Right cardiac atrium (tissue), 5 donors: ENCODE results near the gene CAMK2G. TPM values are rescaled to one million over a fixed set of nuclear protein-coding genes. Genes with fewer than 3 reads are reported as not detected.
"Not testable (repeated sequence)": the region's sequence is repeated elsewhere in the genome, so short reads cannot be mapped to it uniquely, and the experiment has no call there.

ENCODE experiments used
- ATAC-seq, 2 donors: fragments of 200-7000 bp; cut with Tn5 transposase; one replicate each; pipeline versions ENCODE4 v1.8.0 to v1.9.1; 2020; ENCODE audit warnings: moderate library complexity in 2 of 2, mild to moderate bottlenecking in 1 of 2
- DNase-seq, 3 donors: peaks; one replicate each; pipeline ENCODE4 v3.0.0-alpha.2; 2020
- H3K27ac ChIP-seq: one replicate; pipeline ENCODE4 v1.5.1; 2013; ENCODE audit warnings: mild to moderate bottlenecking, low read length, control low read depth, moderate library complexity
- H3K27me3 ChIP-seq: one replicate; pipeline ENCODE4 v1.6.1; 2013; ENCODE audit not compliant: control insufficient read depth, insufficient read depth
- H3K4me1 ChIP-seq: one replicate; pipeline ENCODE4 v1.6.1; 2013; ENCODE audit warnings: low read length; ENCODE audit not compliant: control insufficient read depth, insufficient read depth
- H3K4me3 ChIP-seq: one replicate; pipeline ENCODE4 v1.5.1; 2013; ENCODE audit warnings: low read length, control low read depth
- H3K9me3 ChIP-seq: one replicate; pipeline ENCODE4 v1.6.1; 2013; ENCODE audit warnings: low read length; ENCODE audit not compliant: control insufficient read depth
- WGBS: extraction: QIAGEN DNeasy Blood & Tissue Kit; methylation state at CpG from one replicate; pipeline ENCODE4 v1.1.7; 2013; 5-methylcytosine and 5-hydroxymethylcytosine counted together
- intact Hi-C, 4 donors: fragments of 100-400 bp; cut with DNase I; formaldehyde crosslinking; loops; one replicate each; pipeline versions ENCODE4 v1.11.0 to v1.14.0; 2022 to 2023
- polyA plus RNA-seq: library from polyadenylated mRNA; stranded (reverse); fragments of 200-250 nt; gene quantifications from one replicate; pipeline ENCODE4 v1.2.3, GENCODE V29; 2013
- total RNA-seq, 4 donors: library from RNA; stranded (reverse); fragmentation: NEBNext Ultra II Directional; extraction: Animal tissue kit (Norgen Biotek cat#: 25700); gene quantifications; one replicate each; pipeline ENCODE4 v1.2.1, GENCODE V29; 2021
- donor health status: healthy with polysubstance abuse.
- donor health status: DM: no; HTN: yes; CAD: no.
- donor health status: DM: no; HTN: no; CAD: no.
- donor health status: DM: no; HTN: yes; CAD: no; lungs with severe emphysema.
- donor health status: DM: yes; HTN: yes; CAD: no.

CAMK2G gene
- total and polyA plus RNA-seq, 5 donors: 7.3 to 18.2 (median 13.2) TPM

GRCh38 chr10:73890261-73890660 lies 15.9 kb upstream of the CAMK2G start:
- Histone ChIP-seq H3K4me3 (no peak overlapping the region), H3K4me1 (peaks cover 20% of the 10 kb centered on the region), H3K27me3 (no peaks in the 10 kb centered on the region), H3K27ac (no peak overlapping the region), H3K9me3 (no peaks in the 10 kb centered on the region)
- 91% methylated on average over 5 of the region's 5 CpGs for WGBS
- DNase-seq: no peak
- no peak for ATAC-seq
- intact Hi-C loops: no loop called here

GRCh38 chr10:73889416-73889815 lies 15.1 kb upstream of the CAMK2G start:
- H3K27ac ChIP-seq, H3K27me3 ChIP-seq, H3K9me3 ChIP-seq, H3K4me3 ChIP-seq, DNase-seq, ATAC-seq: not testable (repeated sequence)
- intact Hi-C loops: loop anchor here in 3 of 4 donors (5.0 to 10.0 kb wide), 2 partner anchors 48 to 195 kb away; no protein-coding TSS in a partner anchor
- 73% methylated on average over 3 of the region's 3 CpGs for WGBS
- H3K4me1 ChIP-seq: peaks cover 20% of the 10 kb centered on the region

- intact Hi-C loops: loop anchor here in 3 of 4 donors (5.0 to 10.0 kb wide), 2 partner anchors 48 to 196 kb away; no protein-coding TSS in a partner anchor
- DNase-seq (peak; percentile 63 to 80 (median 77)), ATAC-seq (peak; percentile 18 to 33)
- H3K9me3 ChIP-seq: no peaks in the 10 kb centered on the region
- H3K4me3 ChIP-seq: no peak overlapping the region
- peaks cover 20% of the 10 kb centered on the region for H3K4me1 ChIP-seq
- 77% methylated on average over 7 of the region's 7 CpGs for WGBS
- peak overlapping the region; percentile 45 for H3K27ac ChIP-seq
- H3K27me3 ChIP-seq: no peaks in the 10 kb centered on the region
These were observed 14.7 kb upstream of the CAMK2G start for GRCh38 chr10:73889014-73889413.

- DNase-seq (no peak), ATAC-seq (peak in 1 of 2 donors; percentile 2)
- Histone ChIP-seq H3K4me1 (peaks cover 20% of the 10 kb centered on the region), H3K4me3 (no peak overlapping the region), H3K27ac (peak overlapping the region; percentile 45), H3K27me3 (no peaks in the 10 kb centered on the region), H3K9me3 (no peaks in the 10 kb centered on the region)
- WGBS: 57% methylated on average over 5 of the region's 5 CpGs
- intact Hi-C loops: loop anchor here in 3 of 4 donors (5.0 to 10.0 kb wide), 2 partner anchors 49 to 196 kb away; no protein-coding TSS in a partner anchor
These were observed 14.2 kb upstream of the CAMK2G start for GRCh38 chr10:73888514-73888913.

- peaks cover 20% of the 10 kb centered on the region for H3K4me1 ChIP-seq
- no peak overlapping the region for H3K4me3 ChIP-seq
- H3K27me3 ChIP-seq: no peaks in the 10 kb centered on the region
- WGBS: 16% methylated on average over 12 of the region's 12 CpGs
- peak; percentile 80 to 91 (median 89) for DNase-seq
- intact Hi-C loops: loop anchor here (2.0 to 10.0 kb wide), 4 partner anchors 50 to 197 kb away; no protein-coding TSS in a partner anchor
- no peaks in the 10 kb centered on the region for H3K9me3 ChIP-seq
- ATAC-seq: peak; percentile 76 to 79
- peak overlapping the region; percentile 67 for H3K27ac ChIP-seq
These were observed 13.1 kb upstream of the CAMK2G start for GRCh38 chr10:73887294-73888039.

GRCh38 chr10:73886661-73887293 lies 12.4 kb upstream of the CAMK2G start:
- intact Hi-C loops: loop anchor here (2.0 to 10.0 kb wide), 4 partner anchors 51 to 198 kb away; no protein-coding TSS in a partner anchor
- DNase-seq: no peak
- WGBS: 21% methylated on average over 4 of the region's 4 CpGs
- ATAC-seq: no peak
- no peak overlapping the region for H3K4me3 ChIP-seq
- H3K27me3 ChIP-seq: no peaks in the 10 kb centered on the region
- H3K4me1 ChIP-seq: peaks cover 20% of the 10 kb centered on the region
- H3K27ac ChIP-seq: peak overlapping the region; percentile 88
- no peaks in the 10 kb centered on the region for H3K9me3 ChIP-seq

- no peaks in the 10 kb centered on the region for H3K27me3 ChIP-seq
- ATAC-seq: peak; percentile 88
- H3K4me1 ChIP-seq: peaks cover 20% of the 10 kb centered on the region
- peak; percentile 74 to 81 (median 79) for DNase-seq
- H3K27ac ChIP-seq: peak overlapping the region; percentile 88
- intact Hi-C loops: loop anchor here (2.0 to 10.0 kb wide), 4 partner anchors 51 to 199 kb away; no protein-coding TSS in a partner anchor
- H3K9me3 ChIP-seq: no peaks in the 10 kb centered on the region
- H3K4me3 ChIP-seq: no peak overlapping the region
- WGBS: 3% methylated on average over 5 of the region's 5 CpGs
These were observed 11.8 kb upstream of the CAMK2G start for GRCh38 chr10:73886085-73886529.

GRCh38 chr10:73884017-73884416 lies 9.7 kb upstream of the CAMK2G start:
- no peak overlapping the region for H3K27ac ChIP-seq
- H3K9me3 ChIP-seq: no peaks in the 10 kb centered on the region
- no peak for DNase-seq
- peaks cover 20% of the 10 kb centered on the region for H3K4me1 ChIP-seq
- intact Hi-C loops: loop anchor here in 3 of 4 donors (10.0 kb wide), 1 partner anchor 201 kb away; no protein-coding TSS in a partner anchor
- 73% methylated on average over 3 of the region's 3 CpGs for WGBS
- ATAC-seq: no peak
- no peaks in the 10 kb centered on the region for H3K27me3 ChIP-seq
- H3K4me3 ChIP-seq: no peak overlapping the region

GRCh38 chr10:73881221-73881919 lies 7.0 kb upstream of the CAMK2G start:
- H3K27me3 ChIP-seq: no peaks in the 10 kb centered on the region
- DNase-seq (no peak), ATAC-seq (no peak)
- WGBS: 82% methylated on average over 3 of the region's 3 CpGs
- H3K9me3 ChIP-seq: no peaks in the 10 kb centered on the region
- intact Hi-C loops: loop anchor here in 3 of 4 donors (10.0 kb wide), 1 partner anchor 203 kb away; no protein-coding TSS in a partner anchor
- H3K4me3 ChIP-seq: no peak overlapping the region
- H3K27ac ChIP-seq: no peak overlapping the region
- peaks cover 2% of the 10 kb centered on the region for H3K4me1 ChIP-seq

GRCh38 chr10:73879296-73880173 lies 5.2 kb upstream of the CAMK2G start:
- no peak overlapping the region for H3K27ac ChIP-seq
- intact Hi-C loops: loop anchor here (2.0 to 10.0 kb wide), 3 partner anchors 29 to 205 kb away; no protein-coding TSS in a partner anchor
- peak; percentile 92 for ATAC-seq
- H3K4me1 ChIP-seq: no peaks in the 10 kb centered on the region
- no peak overlapping the region for H3K4me3 ChIP-seq
- no peaks in the 10 kb centered on the region for H3K27me3 ChIP-seq
- DNase-seq: peak; percentile 89 to 95 (median 95)
- 14% methylated on average over 14 of the region's 14 CpGs for WGBS
- no peaks in the 10 kb centered on the region for H3K9me3 ChIP-seq
